ENCODE data around the gene PCNX4.

GRCh38 chr14:60214415-60215126, 122.8 kb downstream of the PCNX4 start:
- TF ChIP-seq CTCF (IDR thresholded peaks at IDR 0.05; ENCODE audit: borderline replicate concordance, extremely low read depth, low read length, poor library complexity, severe bottlenecking) (no peak), EZH2 (IDR thresholded peaks at IDR 0.05; ENCODE audit: borderline replicate concordance, low read depth, low read length, severe bottlenecking) (no peak)
